ENCODE results near the gene NDST3. TPM values are rescaled to one million over a fixed set of nuclear protein-coding genes. Genes with fewer than 3 reads are reported as not detected.

Gene NDST3
- polyA plus RNA-seq, 1 of the 3 experiments (the other 2 are of a cell fraction), result 1.2 TPM

DNA sequence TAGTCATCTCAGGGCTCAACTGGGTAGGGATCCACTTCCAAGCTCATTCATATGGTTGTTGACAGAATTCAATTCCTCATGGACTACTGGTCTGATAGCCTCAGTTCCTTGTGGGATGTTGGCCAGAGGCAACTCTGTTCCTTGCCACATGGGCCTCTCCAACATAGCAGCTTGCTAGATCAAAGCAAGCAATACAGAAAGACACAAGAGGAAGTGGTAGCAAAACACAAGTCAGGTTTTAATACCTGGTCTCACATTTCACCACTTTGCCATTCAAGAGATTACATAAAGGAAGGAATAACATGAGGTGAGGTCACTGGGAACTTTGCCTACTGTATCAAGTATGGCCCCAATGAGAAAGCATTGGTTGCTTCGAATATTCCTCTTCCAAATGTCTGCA is 239.4 kb downstream of the NDST3 start:
- WGBS (ENCODE audit: low lambda C conversion rate), result 85% methylated on average over 1 of the region's 1 CpG
- TF ChIP-seq RCOR1 (IDR thresholded peaks at IDR 0.05; ENCODE audit: low read length) (no peak), EZH2phosphoT487 (IDR thresholded peaks at IDR 0.05; ENCODE audit: borderline replicate concordance, low read depth) (no peak), FOSL2 (IDR thresholded peaks at IDR 0.05; ENCODE audit: borderline replicate concordance, low read depth) (no peak), FOXJ3 (CRISPR knock-in tag; IDR thresholded peaks at IDR 0.05) (no peak), SIN3A (IDR thresholded peaks at IDR 0.05; ENCODE audit: borderline replicate concordance, low read depth, low read length) (no peak), FOXM1 (IDR thresholded peaks at IDR 0.05; ENCODE audit: low read depth) (no peak), MXI1 (IDR thresholded peaks at IDR 0.05; ENCODE audit: low read depth, low read length) (no peak), GABPA (IDR thresholded peaks at IDR 0.05; ENCODE audit: low read depth) (no peak), GATA2 (CRISPR knock-in tag; IDR thresholded peaks at IDR 0.05) (no peak), NFIC (IDR thresholded peaks at IDR 0.05; ENCODE audit: borderline replicate concordance) (no peak)
- TF ChIP-seq, protein P1, sequence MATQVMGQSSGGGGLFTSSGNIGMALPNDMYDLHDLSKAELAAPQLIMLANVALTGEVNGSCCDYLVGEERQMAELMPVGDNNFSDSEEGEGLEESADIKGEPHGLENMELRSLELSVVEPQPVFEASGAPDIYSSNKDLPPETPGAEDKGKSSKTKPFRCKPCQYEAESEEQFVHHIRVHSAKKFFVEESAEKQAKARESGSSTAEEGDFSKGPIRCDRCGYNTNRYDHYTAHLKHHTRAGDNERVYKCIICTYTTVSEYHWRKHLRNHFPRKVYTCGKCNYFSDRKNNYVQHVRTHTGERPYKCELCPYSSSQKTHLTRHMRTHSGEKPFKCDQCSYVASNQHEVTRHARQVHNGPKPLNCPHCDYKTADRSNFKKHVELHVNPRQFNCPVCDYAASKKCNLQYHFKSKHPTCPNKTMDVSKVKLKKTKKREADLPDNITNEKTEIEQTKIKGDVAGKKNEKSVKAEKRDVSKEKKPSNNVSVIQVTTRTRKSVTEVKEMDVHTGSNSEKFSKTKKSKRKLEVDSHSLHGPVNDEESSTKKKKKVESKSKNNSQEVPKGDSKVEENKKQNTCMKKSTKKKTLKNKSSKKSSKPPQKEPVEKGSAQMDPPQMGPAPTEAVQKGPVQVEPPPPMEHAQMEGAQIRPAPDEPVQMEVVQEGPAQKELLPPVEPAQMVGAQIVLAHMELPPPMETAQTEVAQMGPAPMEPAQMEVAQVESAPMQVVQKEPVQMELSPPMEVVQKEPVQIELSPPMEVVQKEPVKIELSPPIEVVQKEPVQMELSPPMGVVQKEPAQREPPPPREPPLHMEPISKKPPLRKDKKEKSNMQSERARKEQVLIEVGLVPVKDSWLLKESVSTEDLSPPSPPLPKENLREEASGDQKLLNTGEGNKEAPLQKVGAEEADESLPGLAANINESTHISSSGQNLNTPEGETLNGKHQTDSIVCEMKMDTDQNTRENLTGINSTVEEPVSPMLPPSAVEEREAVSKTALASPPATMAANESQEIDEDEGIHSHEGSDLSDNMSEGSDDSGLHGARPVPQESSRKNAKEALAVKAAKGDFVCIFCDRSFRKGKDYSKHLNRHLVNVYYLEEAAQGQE (IDR thresholded peaks at IDR 0.05; ENCODE audit: low read depth, low read length), result no peak
- TF ChIP-seq, protein P2, sequence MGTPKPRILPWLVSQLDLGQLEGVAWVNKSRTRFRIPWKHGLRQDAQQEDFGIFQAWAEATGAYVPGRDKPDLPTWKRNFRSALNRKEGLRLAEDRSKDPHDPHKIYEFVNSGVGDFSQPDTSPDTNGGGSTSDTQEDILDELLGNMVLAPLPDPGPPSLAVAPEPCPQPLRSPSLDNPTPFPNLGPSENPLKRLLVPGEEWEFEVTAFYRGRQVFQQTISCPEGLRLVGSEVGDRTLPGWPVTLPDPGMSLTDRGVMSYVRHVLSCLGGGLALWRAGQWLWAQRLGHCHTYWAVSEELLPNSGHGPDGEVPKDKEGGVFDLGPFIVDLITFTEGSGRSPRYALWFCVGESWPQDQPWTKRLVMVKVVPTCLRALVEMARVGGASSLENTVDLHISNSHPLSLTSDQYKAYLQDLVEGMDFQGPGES (IDR thresholded peaks at IDR 0.05; ENCODE audit: low read depth, low read length), result no peak
- TF ChIP-seq, protein P3, sequence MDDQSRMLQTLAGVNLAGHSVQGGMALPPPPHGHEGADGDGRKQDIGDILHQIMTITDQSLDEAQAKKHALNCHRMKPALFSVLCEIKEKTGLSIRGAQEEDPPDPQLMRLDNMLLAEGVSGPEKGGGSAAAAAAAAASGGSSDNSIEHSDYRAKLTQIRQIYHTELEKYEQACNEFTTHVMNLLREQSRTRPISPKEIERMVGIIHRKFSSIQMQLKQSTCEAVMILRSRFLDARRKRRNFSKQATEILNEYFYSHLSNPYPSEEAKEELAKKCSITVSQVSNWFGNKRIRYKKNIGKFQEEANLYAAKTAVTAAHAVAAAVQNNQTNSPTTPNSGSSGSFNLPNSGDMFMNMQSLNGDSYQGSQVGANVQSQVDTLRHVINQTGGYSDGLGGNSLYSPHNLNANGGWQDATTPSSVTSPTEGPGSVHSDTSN (IDR thresholded peaks at IDR 0.05), result no peak
- TF ChIP-seq, protein P4, sequence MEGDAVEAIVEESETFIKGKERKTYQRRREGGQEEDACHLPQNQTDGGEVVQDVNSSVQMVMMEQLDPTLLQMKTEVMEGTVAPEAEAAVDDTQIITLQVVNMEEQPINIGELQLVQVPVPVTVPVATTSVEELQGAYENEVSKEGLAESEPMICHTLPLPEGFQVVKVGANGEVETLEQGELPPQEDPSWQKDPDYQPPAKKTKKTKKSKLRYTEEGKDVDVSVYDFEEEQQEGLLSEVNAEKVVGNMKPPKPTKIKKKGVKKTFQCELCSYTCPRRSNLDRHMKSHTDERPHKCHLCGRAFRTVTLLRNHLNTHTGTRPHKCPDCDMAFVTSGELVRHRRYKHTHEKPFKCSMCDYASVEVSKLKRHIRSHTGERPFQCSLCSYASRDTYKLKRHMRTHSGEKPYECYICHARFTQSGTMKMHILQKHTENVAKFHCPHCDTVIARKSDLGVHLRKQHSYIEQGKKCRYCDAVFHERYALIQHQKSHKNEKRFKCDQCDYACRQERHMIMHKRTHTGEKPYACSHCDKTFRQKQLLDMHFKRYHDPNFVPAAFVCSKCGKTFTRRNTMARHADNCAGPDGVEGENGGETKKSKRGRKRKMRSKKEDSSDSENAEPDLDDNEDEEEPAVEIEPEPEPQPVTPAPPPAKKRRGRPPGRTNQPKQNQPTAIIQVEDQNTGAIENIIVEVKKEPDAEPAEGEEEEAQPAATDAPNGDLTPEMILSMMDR (IDR thresholded peaks at IDR 0.05), result no peak
- TF ChIP-seq, protein P5, sequence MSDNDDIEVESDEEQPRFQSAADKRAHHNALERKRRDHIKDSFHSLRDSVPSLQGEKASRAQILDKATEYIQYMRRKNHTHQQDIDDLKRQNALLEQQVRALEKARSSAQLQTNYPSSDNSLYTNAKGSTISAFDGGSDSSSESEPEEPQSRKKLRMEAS (IDR thresholded peaks at IDR 0.05; ENCODE audit: low read depth), result no peak

More for the DNA sequence above, 239.4 kb downstream of the NDST3 start:
- Histone ChIP-seq H3F3A (replicated peaks; ENCODE audit: insufficient read depth) (peaks cover 7% of the 10 kb centered on the region), H3K79me2 (ENCODE audit: insufficient read depth) (peaks cover 8% of the 10 kb centered on the region), H3K9me3 (no peaks in the 10 kb centered on the region), H3K9ac (no peak overlapping the region), H3K27ac (ENCODE audit: low read depth in 2 of 2, low read length in 1 of 2) (no peak overlapping the region), H4K20me1 (ENCODE audit: insufficient read depth) (no peaks in the 10 kb centered on the region), H2AFZ (ENCODE audit: low read depth) (no peak overlapping the region), H3K4me2 (no peak overlapping the region), H3K27me3 (ENCODE audit: insufficient read depth) (no peaks in the 10 kb centered on the region), H3K36me3 (replicated peaks in 1 of 2; ENCODE audit: control insufficient read depth in 1 of 2, insufficient read depth in 2 of 2, low read length in 1 of 2) (no peaks in the 10 kb centered on the region), H3K9me2 (no peaks in the 10 kb centered on the region), H3K4me3 (ENCODE audit: low read depth in 2 of 2, low read length in 1 of 2) (no peak overlapping the region), H3K4me1 (ENCODE audit: control insufficient read depth in 1 of 2, insufficient read depth in 2 of 2, low read depth in 1 of 2, low read length in 1 of 2) (no peaks in the 10 kb centered on the region)
- no peak for DNase-seq
- CTCF ChIA-PET, result interaction anchor here (1.2 to 1.7 kb wide), 3 partner anchors 82 to 1140 kb away, joined by 3 to 10 read pairs (median 3); partner anchors contain the start of gene NDST3
- POLR2A ChIA-PET, result no interaction called here

Measured in SK-N-SH (cell line).